Breast epithelium (tissue), 4 donors: ENCODE data around the gene AWAT1. TPM values are rescaled to one million over a fixed set of nuclear protein-coding genes. Genes with fewer than 3 reads are reported as not detected.
A peak's percentile ranks its signal among the peaks of the same experiment; 100 is the strongest.

Experiments
- DNase-seq, 2 donors: peaks; one replicate each; pipeline ENCODE4 v3.0.0-alpha.2; 2019; ENCODE audit warnings: low spot score in 2 of 2
- H3K27ac ChIP-seq, 2 donors: fragments of 200-600 bp; sonication (generic) in 1 of 2; one replicate each; pipeline ENCODE4 v1.5.1; 2016 to 2019; ENCODE audit warnings: mild to moderate bottlenecking in 1 of 2
- H3K27me3 ChIP-seq, 2 donors: fragments of 200-600 bp; sonication (generic) in 1 of 2; one replicate each; pipeline versions ENCODE4 v1.5.1 to v1.6.0; 2017 to 2019; ENCODE audit warnings: control low read depth in 1 of 2, mild to moderate bottlenecking in 1 of 2
- H3K36me3 ChIP-seq: fragments of 200-600 bp; one replicate; pipeline ENCODE4 v1.5.1; 2019
- H3K4me1 ChIP-seq, 2 donors: fragments of 200-600 bp; sonication (generic); one replicate each; pipeline ENCODE4 v1.5.1; 2016 to 2019; ENCODE audit warnings: control low read depth in 1 of 2
- H3K4me3 ChIP-seq, 3 donors: fragments of 200-600 bp; sonication (generic); 1 replicate in 2 of 3; 2 replicates in 1 of 3; pipeline ENCODE4 v1.5.1; 2016 to 2019; ENCODE audit warnings: mild to moderate bottlenecking in 3 of 3, moderate library complexity in 2 of 3
- H3K9me3 ChIP-seq, 2 donors: fragments of 200-600 bp; sonication (generic) in 1 of 2; one replicate each; pipeline ENCODE4 v1.5.1; 2016 to 2019; ENCODE audit warnings: control low read depth in 1 of 2
- CTCF ChIP-seq, 3 donors: fragments of 450-650 bp; IDR thresholded peaks; one replicate each; pipeline ENCODE4 v1.5.1; 2016 to 2017; ENCODE audit warnings: antibody characterized with exemption in 3 of 3, mild to moderate bottlenecking in 3 of 3, moderate library complexity in 3 of 3
- POLR2A ChIP-seq: fragments of 450-650 bp; IDR thresholded peaks from one replicate; pipeline ENCODE4 v1.6.1; 2016; ENCODE audit warnings: antibody characterized with exemption, mild to moderate bottlenecking, moderate library complexity
- POLR2AphosphoS5 ChIP-seq, 3 donors: sonication (generic); formaldehyde crosslinking; IDR thresholded peaks; one replicate each; pipeline ENCODE4 v1.6.1; 2017; ENCODE audit warnings: antibody characterized with exemption in 3 of 3
- intact Hi-C: fragments of 100-400 bp; cut with DNase I; formaldehyde crosslinking; loops from one replicate; pipeline ENCODE4 v1.15.1; 2023; ENCODE audit warnings: low total_unique reads
- total RNA-seq, 3 donors: library from RNA; depleted of rRNA; stranded (reverse); fragments of >200 nt; gene quantifications; one replicate each; pipeline ENCODE4 v1.1.0, GENCODE V29; 2016

AWAT1 gene
- total RNA-seq, 3 donors from 2014 or later, result not detected

GRCh38 chrX:70219938-70220764 lies 14.3 kb upstream of the AWAT1 start:
- no peak overlapping the region for H3K27ac ChIP-seq
- no peaks in the 10 kb centered on the region for H3K36me3 ChIP-seq
- H3K4me1 ChIP-seq, result no peaks in the 10 kb centered on the region
- peaks cover 0 to 39% of the 10 kb centered on the region in 2 donors for H3K27me3 ChIP-seq
- peak in 1 of 2 donors; percentile 52 for DNase-seq
- intact Hi-C loops, result no loop called here
- no peaks in the 10 kb centered on the region for H3K9me3 ChIP-seq
- no peak for TF ChIP-seq POLR2AphosphoS5 (IDR thresholded peaks at IDR 0.05)
- no peak for TF ChIP-seq CTCF (IDR thresholded peaks at IDR 0.05)
- no peak overlapping the region for H3K4me3 ChIP-seq

- intact Hi-C loops, result no loop called here
- no peak overlapping the region for H3K4me3 ChIP-seq
- H3K27me3 ChIP-seq, result peaks cover 0 to 22% of the 10 kb centered on the region in 2 donors
- H3K27ac ChIP-seq, result no peak overlapping the region
- H3K4me1 ChIP-seq, result no peaks in the 10 kb centered on the region
- DNase-seq, result no peak
- H3K9me3 ChIP-seq, result no peaks in the 10 kb centered on the region
- TF ChIP-seq CTCF (IDR thresholded peaks at IDR 0.05) (no peak), POLR2A (no peak), POLR2AphosphoS5 (IDR thresholded peaks at IDR 0.05) (no peak)
- no peaks in the 10 kb centered on the region for H3K36me3 ChIP-seq
Measured at GRCh38 chrX:70226048-70226447, 8.4 kb upstream of the AWAT1 start.

GRCh38 chrX:70226687-70227086 lies 7.8 kb upstream of the AWAT1 start:
- Histone ChIP-seq H3K4me1 (no peaks in the 10 kb centered on the region), H3K9me3 (no peaks in the 10 kb centered on the region), H3K4me3 (no peak overlapping the region), H3K36me3 (no peaks in the 10 kb centered on the region), H3K27me3 (peaks cover 0 to 22% of the 10 kb centered on the region in 2 donors), H3K27ac (no peak overlapping the region)
- TF ChIP-seq POLR2AphosphoS5 (IDR thresholded peaks at IDR 0.05) (no peak), POLR2A (no peak), CTCF (IDR thresholded peaks at IDR 0.05) (no peak)
- intact Hi-C loops, result no loop called here
- no peak for DNase-seq

- H3K9me3 ChIP-seq, result no peaks in the 10 kb centered on the region
- peaks cover 0 to 25% of the 10 kb centered on the region in 2 donors for H3K27me3 ChIP-seq
- H3K27ac ChIP-seq, result no peak overlapping the region
- DNase-seq, result no peak
- intact Hi-C loops, result no loop called here
- H3K4me3 ChIP-seq, result no peak overlapping the region
- H3K36me3 ChIP-seq, result no peaks in the 10 kb centered on the region
- TF ChIP-seq CTCF (IDR thresholded peaks at IDR 0.05) (no peak), POLR2A (no peak), POLR2AphosphoS5 (IDR thresholded peaks at IDR 0.05) (no peak)
- no peaks in the 10 kb centered on the region for H3K4me1 ChIP-seq
Measured at GRCh38 chrX:70231666-70232065, 2.8 kb upstream of the AWAT1 start.

- intact Hi-C loops, result no loop called here
- H3K36me3 ChIP-seq, result no peaks in the 10 kb centered on the region
- no peak for TF ChIP-seq CTCF (IDR thresholded peaks at IDR 0.05)
- TF ChIP-seq POLR2A, result no peak
- no peak for TF ChIP-seq POLR2AphosphoS5 (IDR thresholded peaks at IDR 0.05)
- H3K9me3 ChIP-seq, result no peaks in the 10 kb centered on the region
- no peak for DNase-seq
- no peak overlapping the region for H3K27ac ChIP-seq
- H3K27me3 ChIP-seq, result peaks cover 0 to 54% of the 10 kb centered on the region in 2 donors
- H3K4me1 ChIP-seq, result no peaks in the 10 kb centered on the region
- H3K4me3 ChIP-seq, result no peak overlapping the region
Measured at GRCh38 chrX:70240751-70241150, 6.3 kb downstream of the AWAT1 start.
